Right renal cortex interstitium (tissue), 3 donors: Measurements from ENCODE around the gene RNU4-1. TPM values are rescaled to one million over a fixed set of nuclear protein-coding genes. Genes with fewer than 3 reads are reported as not detected.
"Not testable (repeated sequence)": the region's sequence is repeated elsewhere in the genome, so short reads cannot be mapped to it uniquely, and the experiment has no call there.

ENCODE experiments used
- DNase-seq, 3 donors: peaks; one replicate each; pipeline ENCODE4 v3.0.0-alpha.2; 2013; ENCODE audit warnings: low read depth in 3 of 3, low spot score in 2 of 3
- polyA plus RNA-seq, 3 donors: library from polyadenylated mRNA; unstranded; fragments of 120-200 nt; gene quantifications; one replicate each; pipeline ENCODE4 v1.2.1, GENCODE V29; 2013; ENCODE audit not compliant: insufficient read length in 3 of 3

RNU4-1 gene
- polyA plus RNA-seq, 3 donors: not detected

- no peak for DNase-seq
These were observed 33.4 kb downstream of the RNU4-1 start for GRCh38 chr12:120259418-120260202.

GRCh38 chr12:120258323-120258896, 34.6 kb downstream of the RNU4-1 start:
- no peak for DNase-seq

- peak in 1 of 3 donors; percentile 61 for DNase-seq
These were observed 35.8 kb downstream of the RNU4-1 start for GRCh38 chr12:120257041-120257821.

GRCh38 chr12:120254809-120255208, 38.2 kb downstream of the RNU4-1 start:
- DNase-seq: no peak

GRCh38 chr12:120253313-120253712, 39.7 kb downstream of the RNU4-1 start:
- DNase-seq: not testable (repeated sequence)

- DNase-seq: no peak
These were observed 40.7 kb downstream of the RNU4-1 start for GRCh38 chr12:120252071-120252906.

- not testable (repeated sequence) for DNase-seq
These were observed 41.5 kb downstream of the RNU4-1 start for GRCh38 chr12:120251364-120252070.

GRCh38 chr12:120249875-120250795, 42.9 kb downstream of the RNU4-1 start:
- DNase-seq: no peak

- no peak for DNase-seq
These were observed 43.7 kb downstream of the RNU4-1 start for GRCh38 chr12:120249266-120249874.

GRCh38 chr12:120247621-120248030, 45.4 kb downstream of the RNU4-1 start:
- no peak for DNase-seq

GRCh38 chr12:120247183-120247582, 45.9 kb downstream of the RNU4-1 start:
- no peak for DNase-seq

- not testable (repeated sequence) for DNase-seq
These were observed 46.3 kb downstream of the RNU4-1 start for GRCh38 chr12:120246705-120247104.

Other genes starting within 250 kb of the RNU4-1 start
- 10 to 100 TPM; 34.4 to 39.8 (median 39.3) TPM for gene RAB35, start 176.5 kb downstream of the RNU4-1 start, polyA plus RNA-seq
- gene GCN1, start 98.5 kb downstream of the RNU4-1 start, polyA plus RNA-seq: 10 to 100 TPM; 46.9 to 52.5 (median 50.7) TPM
- 1,000 to 10,000 TPM; 2,811 to 3,069 (median 3,025) TPM for gene RPLP0, start 92.1 kb downstream of the RNU4-1 start, polyA plus RNA-seq
- gene PXN, start 27.5 kb downstream of the RNU4-1 start, polyA plus RNA-seq: 10 to 100 TPM; 52.8 to 58.9 (median 56.8) TPM
- gene RNU4-2, start 1.3 kb downstream of the RNU4-1 start, polyA plus RNA-seq: not detected
- gene SIRT4, start 9.1 kb upstream of the RNU4-1 start, polyA plus RNA-seq: 1 to 10 TPM; 4.2 to 5.8 (median 5.2) TPM
- under 1 TPM; 0.31 to 0.49 (median 0.40) TPM for gene PLA2G1B, start 34.5 kb upstream of the RNU4-1 start, polyA plus RNA-seq
- 10 to 100 TPM; 15.5 to 18.3 (median 15.8) TPM for gene MSI1, start 75.9 kb upstream of the RNU4-1 start, polyA plus RNA-seq
- gene COX6A1, start 144.9 kb upstream of the RNU4-1 start, polyA plus RNA-seq: 100 to 1,000 TPM; 293 to 339 (median 323) TPM
- gene TRIAP1, start 153.1 kb upstream of the RNU4-1 start, polyA plus RNA-seq: 10 to 100 TPM; 45.7 to 50.4 (median 49.2) TPM
- gene GATC, start 153.2 kb upstream of the RNU4-1 start, polyA plus RNA-seq: 10 to 100 TPM; 32.7 to 34.3 (median 33.9) TPM
- 100 to 1,000 TPM; 204 to 236 (median 228) TPM for gene SRSF9, start 176.5 kb upstream of the RNU4-1 start, polyA plus RNA-seq
- gene DYNLL1, start 202.9 kb upstream of the RNU4-1 start, polyA plus RNA-seq: 100 to 1,000 TPM; 480 to 578 (median 536) TPM
- 10 to 100 TPM; 65.0 to 75.4 (median 68.3) TPM for gene COQ5, start 235.9 kb upstream of the RNU4-1 start, polyA plus RNA-seq
- 100 to 1,000 TPM; 237 to 303 (median 280) TPM for gene RNF10, start 241.1 kb upstream of the RNU4-1 start, polyA plus RNA-seq